ENCODE measurements around the gene KDM8. TPM values are rescaled to one million over a fixed set of nuclear protein-coding genes. Genes with fewer than 3 reads are reported as not detected.

The KDM8 gene
- total RNA-seq, 2 donors from 2014 or later = 1.5 to 9.0 TPM

- TF ChIP-seq, protein P1, sequence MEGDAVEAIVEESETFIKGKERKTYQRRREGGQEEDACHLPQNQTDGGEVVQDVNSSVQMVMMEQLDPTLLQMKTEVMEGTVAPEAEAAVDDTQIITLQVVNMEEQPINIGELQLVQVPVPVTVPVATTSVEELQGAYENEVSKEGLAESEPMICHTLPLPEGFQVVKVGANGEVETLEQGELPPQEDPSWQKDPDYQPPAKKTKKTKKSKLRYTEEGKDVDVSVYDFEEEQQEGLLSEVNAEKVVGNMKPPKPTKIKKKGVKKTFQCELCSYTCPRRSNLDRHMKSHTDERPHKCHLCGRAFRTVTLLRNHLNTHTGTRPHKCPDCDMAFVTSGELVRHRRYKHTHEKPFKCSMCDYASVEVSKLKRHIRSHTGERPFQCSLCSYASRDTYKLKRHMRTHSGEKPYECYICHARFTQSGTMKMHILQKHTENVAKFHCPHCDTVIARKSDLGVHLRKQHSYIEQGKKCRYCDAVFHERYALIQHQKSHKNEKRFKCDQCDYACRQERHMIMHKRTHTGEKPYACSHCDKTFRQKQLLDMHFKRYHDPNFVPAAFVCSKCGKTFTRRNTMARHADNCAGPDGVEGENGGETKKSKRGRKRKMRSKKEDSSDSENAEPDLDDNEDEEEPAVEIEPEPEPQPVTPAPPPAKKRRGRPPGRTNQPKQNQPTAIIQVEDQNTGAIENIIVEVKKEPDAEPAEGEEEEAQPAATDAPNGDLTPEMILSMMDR (IDR thresholded peaks at IDR 0.05) = no peak
- ATAC-seq (ENCODE audit: insufficient number of reproducible peaks, low FRiP score, low read depth) (no peak), DNase-seq (ENCODE audit: low spot score) (no peak)
- Histone ChIP-seq H3K27me3 (replicated peaks; ENCODE audit: insufficient read depth) (no peaks in the 10 kb centered on the region), H3K4me1 (ENCODE audit: control insufficient read depth in 1 of 2, low read depth in 2 of 2) (no peaks in the 10 kb centered on the region), H3K27ac (no peak overlapping the region), H3K9me3 (no peaks in the 10 kb centered on the region), H3K4me3 (no peak overlapping the region), H3K36me3 (no peaks in the 10 kb centered on the region)
Observed at GRCh38 chr16:27174798-27175197, 28.5 kb upstream of the KDM8 start.

DNA sequence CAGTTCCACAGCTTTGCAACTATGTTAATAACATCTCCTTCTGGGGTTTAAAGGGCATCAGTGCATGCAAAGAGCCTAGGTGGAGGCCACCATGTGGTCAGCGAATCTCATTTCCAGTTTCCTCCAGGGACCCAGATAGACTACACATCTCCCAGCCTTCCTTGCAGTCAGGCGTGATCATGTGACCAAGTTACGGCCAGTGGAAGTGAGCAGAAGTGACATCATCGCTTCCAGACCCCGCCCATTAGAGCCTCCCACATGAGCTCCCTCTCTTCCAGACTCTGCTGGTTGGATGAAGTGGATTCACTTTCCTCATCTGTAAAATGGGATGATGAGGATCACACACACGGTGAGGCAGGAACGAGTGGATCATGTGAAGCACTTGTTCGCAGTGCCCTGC, 27.4 kb upstream of the KDM8 start:
- no peaks in the 10 kb centered on the region for H3K4me1 ChIP-seq (ENCODE audit: control insufficient read depth in 1 of 2, low read depth in 2 of 2)
- no peak overlapping the region for H3K4me3 ChIP-seq
- DNase-seq (ENCODE audit: low spot score) (no peak), ATAC-seq (ENCODE audit: insufficient number of reproducible peaks, low FRiP score, low read depth) (no peak)
- TF ChIP-seq, protein P1 (IDR thresholded peaks at IDR 0.05) = no peak
- H3K27ac ChIP-seq = no peak overlapping the region
- no peaks in the 10 kb centered on the region for H3K27me3 ChIP-seq (replicated peaks; ENCODE audit: insufficient read depth)
- H3K9me3 ChIP-seq = no peaks in the 10 kb centered on the region
- H3K36me3 ChIP-seq = no peaks in the 10 kb centered on the region

GRCh38 chr16:27177031-27177774, 26.1 kb upstream of the KDM8 start:
- Histone ChIP-seq H3K36me3 (no peaks in the 10 kb centered on the region), H3K4me3 (no peak overlapping the region), H3K9me3 (peaks cover 3% of the 10 kb centered on the region), H3K4me1 (ENCODE audit: control insufficient read depth in 1 of 2, low read depth in 2 of 2) (no peaks in the 10 kb centered on the region), H3K27ac (no peak overlapping the region), H3K27me3 (replicated peaks; ENCODE audit: insufficient read depth) (no peaks in the 10 kb centered on the region)
- TF ChIP-seq, protein P1 (IDR thresholded peaks at IDR 0.05) = no peak
- no peak for ATAC-seq (ENCODE audit: insufficient number of reproducible peaks, low FRiP score, low read depth)
- DNase-seq (ENCODE audit: low spot score) = no peak

- H3K9me3 ChIP-seq = peaks cover 3% of the 10 kb centered on the region
- H3K4me1 ChIP-seq (ENCODE audit: control insufficient read depth in 1 of 2, low read depth in 2 of 2) = no peaks in the 10 kb centered on the region
- no peak for ATAC-seq (ENCODE audit: insufficient number of reproducible peaks, low FRiP score, low read depth)
- no peak overlapping the region for H3K27ac ChIP-seq
- TF ChIP-seq, protein P1 (IDR thresholded peaks at IDR 0.05) = peak; percentile 88
- H3K4me3 ChIP-seq = no peak overlapping the region
- no peaks in the 10 kb centered on the region for H3K27me3 ChIP-seq (replicated peaks; ENCODE audit: insufficient read depth)
- peak; percentile 57 for DNase-seq (ENCODE audit: low spot score)
- no peaks in the 10 kb centered on the region for H3K36me3 ChIP-seq
Observed at GRCh38 chr16:27179500-27180072, 23.7 kb upstream of the KDM8 start.

- ATAC-seq (ENCODE audit: insufficient number of reproducible peaks, low FRiP score, low read depth) (no peak), DNase-seq (ENCODE audit: low spot score) (no peak)
- H3K27me3 ChIP-seq (replicated peaks; ENCODE audit: insufficient read depth) = no peaks in the 10 kb centered on the region
- no peaks in the 10 kb centered on the region for H3K36me3 ChIP-seq
- H3K4me3 ChIP-seq = no peak overlapping the region
- no peak overlapping the region for H3K27ac ChIP-seq
- H3K4me1 ChIP-seq (ENCODE audit: control insufficient read depth in 1 of 2, low read depth in 2 of 2) = no peaks in the 10 kb centered on the region
- TF ChIP-seq, protein P1 (IDR thresholded peaks at IDR 0.05) = no peak
- H3K9me3 ChIP-seq = peaks cover 3% of the 10 kb centered on the region
Observed at GRCh38 chr16:27181019-27181790, 22.1 kb upstream of the KDM8 start.

Measured in thoracic aorta (tissue), 2 donors.